Measurements from ENCODE around the gene CRAT. TPM values are rescaled to one million over a fixed set of nuclear protein-coding genes. Genes with fewer than 3 reads are reported as not detected.

The CRAT gene
- total and polyA plus RNA-seq, 8 donors = 30.3 to 131 (median 61.7) TPM

GRCh38 chr9:129084087-129084486 lies 26.5 kb downstream of the CRAT start:
- intact Hi-C loops (cut with DNase I) = no loop called here
- TF ChIP-seq CTCF (IDR thresholded peaks at IDR 0.05) = no peak
- Histone ChIP-seq H3K27me3 (no peaks in the 10 kb centered on the region), H3K9me3 (no peaks in the 10 kb centered on the region), H3K36me3 (peaks cover 4 to 17% (median 6%) of the 10 kb centered on the region in 3 donors), H3K4me1 (peaks cover 0 to 18% (median 11%) of the 10 kb centered on the region in 3 donors), H3K27ac (no peak overlapping the region), H3K4me3 (no peak overlapping the region)
- 39 to 55% methylated on average over 7 of the region's 7 CpGs for WGBS, 2 donors
- ATAC-seq (peak in 1 of 4 donors; percentile 15), DNase-seq (peak in 4 of 6 donors; percentile 51 to 63 (median 62)), FAIRE-seq (no peak)

- peaks cover 0 to 18% (median 11%) of the 10 kb centered on the region in 3 donors for H3K4me1 ChIP-seq
- H3K27ac ChIP-seq = peak overlapping the region; percentile 30 to 69 (median 50)
- no peaks in the 10 kb centered on the region for H3K27me3 ChIP-seq
- ATAC-seq (no peak), FAIRE-seq (no peak), DNase-seq (no peak)
- peaks cover 4 to 11% (median 6%) of the 10 kb centered on the region in 3 donors for H3K36me3 ChIP-seq
- peak overlapping the region; percentile 61 to 93 (median 78) for H3K4me3 ChIP-seq
- no peak for TF ChIP-seq CTCF (IDR thresholded peaks at IDR 0.05)
- no peaks in the 10 kb centered on the region for H3K9me3 ChIP-seq
- intact Hi-C loops (cut with DNase I) = no loop called here
- WGBS, 2 donors = 2% methylated on average over 29 to 30 of the region's 30 CpGs
Measured at GRCh38 chr9:129081388-129081904, 29.1 kb downstream of the CRAT start.

- intact Hi-C loops (cut with DNase I) = no loop called here
- Histone ChIP-seq H3K4me3 (peak within 1 kb of the TSS; percentile 61 to 93 (median 78)), H3K36me3 (peaks cover 0 to 5% (median 3%) of the 10 kb centered on the region in 3 donors), H3K9me3 (no peaks in the 10 kb centered on the region), H3K27me3 (no peaks in the 10 kb centered on the region), H3K4me1 (peaks cover 0 to 18% (median 11%) of the 10 kb centered on the region in 3 donors), H3K27ac (peak within 1 kb of the TSS; percentile 42 to 69 (median 52))
- peak; percentile 96 to 99 (median 97) for ATAC-seq
- DNase-seq = peak; percentile 98 to 100 (median 99)
- WGBS, 2 donors = 0% methylated on average over 65 to 70 of the region's 70 CpGs
- no peak for TF ChIP-seq CTCF (IDR thresholded peaks at IDR 0.05)
- FAIRE-seq = peak; percentile 93
Measured at GRCh38 chr9:129080601-129081387, 29.8 kb downstream of the CRAT start, which contains the start of gene DOLPP1. TSS of gene DOLPP1 (plus strand) at chr9:129081111. CDS start at chr9:129081132, 21 bp downstream.

- no peak for TF ChIP-seq CTCF (IDR thresholded peaks at IDR 0.05)
- ATAC-seq (no peak), DNase-seq (no peak), FAIRE-seq (no peak)
- H3K27me3 ChIP-seq = no peaks in the 10 kb centered on the region
- WGBS, 2 donors = 8 to 9% methylated on average over 12 of the region's 12 CpGs
- H3K27ac ChIP-seq = peak overlapping the region in 1 of 4 donors; percentile 46
- no peaks in the 10 kb centered on the region for H3K9me3 ChIP-seq
- H3K4me3 ChIP-seq = peak overlapping the region; percentile 23 to 78 (median 59)
- peaks cover 0 to 18% (median 11%) of the 10 kb centered on the region in 3 donors for H3K4me1 ChIP-seq
- intact Hi-C loops (cut with DNase I) = no loop called here
- H3K36me3 ChIP-seq = peaks cover 0 to 3% (median 0%) of the 10 kb centered on the region in 3 donors
Measured at GRCh38 chr9:129080298-129080600, 30.3 kb downstream of the CRAT start.

Measured in pancreas (tissue), 10 donors.